Left ventricle myocardium inferior (tissue), 1 donor: Measurements from ENCODE around the gene PLP2. TPM values are rescaled to one million over a fixed set of nuclear protein-coding genes. Genes with fewer than 3 reads are reported as not detected.

ENCODE experiments used
- DNase-seq: peaks from one replicate; pipeline ENCODE4 v3.0.0-alpha.2; 2020
- H3K27ac ChIP-seq: fragments of 200-600 bp; replicated peaks from 2 replicates; pipeline ENCODE4 v1.8.0; 2021
- H3K27me3 ChIP-seq: fragments of 200-600 bp; 2 replicates; pipeline ENCODE4 v1.8.0; 2021; ENCODE audit warnings: low read depth
- H3K36me3 ChIP-seq: fragments of 200-600 bp; 2 replicates; pipeline ENCODE4 v1.8.0; 2021
- H3K4me1 ChIP-seq: fragments of 200-600 bp; 2 replicates; pipeline ENCODE4 v1.8.0; 2021
- H3K4me3 ChIP-seq: fragments of 200-600 bp; 2 replicates; pipeline ENCODE4 v1.8.0; 2021; ENCODE audit warnings: mild to moderate bottlenecking, moderate library complexity
- H3K9me3 ChIP-seq: fragments of 200-600 bp; replicated peaks from 2 replicates; pipeline ENCODE4 v1.8.0; 2021
- intact Hi-C: fragments of 100-400 bp; cut with micrococcal nuclease; formaldehyde crosslinking; loops from one replicate; pipeline ENCODE4 v1.11.0; 2022
- total RNA-seq: library from RNA; stranded (reverse); fragmentation: NEBNext Ultra II Directional; extraction: Animal tissue kit (Norgen Biotek cat#: 25700); gene quantifications from one replicate; pipeline ENCODE4 v1.2.1, GENCODE V29; 2021
- TF ChIP-seq, protein P1 (sequence below): fragments of 200-600 bp; IDR thresholded peaks from 2 replicates; pipeline ENCODE4 v1.8.0; 2021; ENCODE audit warnings: antibody characterized with exemption, mild to moderate bottlenecking, borderline replicate concordance
- donor health status: DM: no; HTN: yes; CAD: no; lungs with severe emphysema.

Gene PLP2
- total RNA-seq, 1 donor from 2014 or later, result 42.1 TPM

DNA sequence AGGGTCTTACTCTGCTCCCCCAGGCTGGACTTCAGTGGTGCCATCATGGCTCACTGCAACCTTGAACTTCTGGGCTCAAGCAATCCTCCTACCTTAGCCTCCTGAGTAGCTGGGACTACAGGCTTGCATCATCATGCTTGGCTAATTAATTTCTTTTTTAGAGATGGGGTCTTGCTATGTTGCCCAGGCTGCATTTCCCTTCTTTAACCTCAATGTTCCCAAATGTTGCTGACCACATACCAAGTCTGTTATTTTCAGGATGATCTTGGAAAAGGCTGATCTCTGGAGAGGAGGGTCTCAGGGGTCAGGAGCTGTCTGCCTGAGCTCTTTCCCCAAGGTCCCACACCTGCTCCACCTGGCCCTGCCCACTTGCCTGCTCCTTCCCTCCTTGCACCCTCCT is 48.4 kb downstream of the PLP2 start:
- H3K9me3 ChIP-seq, result no peaks in the 10 kb centered on the region
- no peaks in the 10 kb centered on the region for H3K27me3 ChIP-seq
- no peaks in the 10 kb centered on the region for H3K36me3 ChIP-seq
- no peak overlapping the region for H3K27ac ChIP-seq
- no peaks in the 10 kb centered on the region for H3K4me1 ChIP-seq
- no peak for DNase-seq
- intact Hi-C loops, result no loop called here
- H3K4me3 ChIP-seq, result no peak overlapping the region
- TF ChIP-seq, protein P1, sequence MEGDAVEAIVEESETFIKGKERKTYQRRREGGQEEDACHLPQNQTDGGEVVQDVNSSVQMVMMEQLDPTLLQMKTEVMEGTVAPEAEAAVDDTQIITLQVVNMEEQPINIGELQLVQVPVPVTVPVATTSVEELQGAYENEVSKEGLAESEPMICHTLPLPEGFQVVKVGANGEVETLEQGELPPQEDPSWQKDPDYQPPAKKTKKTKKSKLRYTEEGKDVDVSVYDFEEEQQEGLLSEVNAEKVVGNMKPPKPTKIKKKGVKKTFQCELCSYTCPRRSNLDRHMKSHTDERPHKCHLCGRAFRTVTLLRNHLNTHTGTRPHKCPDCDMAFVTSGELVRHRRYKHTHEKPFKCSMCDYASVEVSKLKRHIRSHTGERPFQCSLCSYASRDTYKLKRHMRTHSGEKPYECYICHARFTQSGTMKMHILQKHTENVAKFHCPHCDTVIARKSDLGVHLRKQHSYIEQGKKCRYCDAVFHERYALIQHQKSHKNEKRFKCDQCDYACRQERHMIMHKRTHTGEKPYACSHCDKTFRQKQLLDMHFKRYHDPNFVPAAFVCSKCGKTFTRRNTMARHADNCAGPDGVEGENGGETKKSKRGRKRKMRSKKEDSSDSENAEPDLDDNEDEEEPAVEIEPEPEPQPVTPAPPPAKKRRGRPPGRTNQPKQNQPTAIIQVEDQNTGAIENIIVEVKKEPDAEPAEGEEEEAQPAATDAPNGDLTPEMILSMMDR, result no peak

DNA sequence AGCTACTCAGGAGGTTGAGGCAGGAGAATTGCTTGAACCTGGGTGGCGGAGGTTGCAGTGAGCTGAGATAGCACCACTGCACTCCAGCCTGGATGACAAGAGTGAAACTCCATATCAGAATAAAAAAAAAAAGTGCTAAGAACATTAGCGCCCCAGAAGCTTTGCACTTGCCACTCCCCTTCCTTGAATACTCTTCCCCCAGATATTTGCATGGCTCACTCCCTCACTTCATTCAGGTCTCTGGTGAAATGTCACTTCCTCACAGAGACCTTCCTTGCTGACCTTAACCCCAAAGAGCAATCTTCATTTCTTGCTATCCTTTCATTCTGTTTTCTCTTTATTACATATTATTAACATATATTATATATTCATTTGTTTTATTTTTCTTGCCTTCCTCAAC is 50.2 kb downstream of the PLP2 start:
- no peaks in the 10 kb centered on the region for H3K9me3 ChIP-seq
- no peaks in the 10 kb centered on the region for H3K4me1 ChIP-seq
- no peak for DNase-seq
- intact Hi-C loops, result no loop called here
- no peak overlapping the region for H3K4me3 ChIP-seq
- H3K36me3 ChIP-seq, result no peaks in the 10 kb centered on the region
- no peaks in the 10 kb centered on the region for H3K27me3 ChIP-seq
- no peak overlapping the region for H3K27ac ChIP-seq
- TF ChIP-seq, protein P1, result no peak

Other genes starting within 250 kb of the PLP2 start
- 21.2 TPM for gene OTUD5, start 214.3 kb upstream of the PLP2 start, total RNA-seq
- gene KCND1, start 200.1 kb upstream of the PLP2 start, total RNA-seq, result 0.30 TPM
- gene GRIPAP1, start 169.6 kb upstream of the PLP2 start, total RNA-seq, result 20.7 TPM
- gene TFE3, start 128.5 kb upstream of the PLP2 start, total RNA-seq, result 19.2 TPM
- 1.6 TPM for gene CCDC120, start 112.9 kb upstream of the PLP2 start, total RNA-seq
- gene PRAF2, start 97.9 kb upstream of the PLP2 start, total RNA-seq, result 8.7 TPM
- gene WDR45, start 92.0 kb upstream of the PLP2 start, total RNA-seq, result 80.4 TPM
- gene GPKOW, start 48.2 kb upstream of the PLP2 start, total RNA-seq, result 18.1 TPM
- gene MAGIX, start 9.1 kb upstream of the PLP2 start, total RNA-seq, result 2.4 TPM
- 9.7 TPM for gene PRICKLE3, start 14.5 kb downstream of the PLP2 start, total RNA-seq
- gene SYP, start 28.3 kb downstream of the PLP2 start, total RNA-seq, result 1.6 TPM
- 0.08 TPM for gene CACNA1F, start 61.4 kb downstream of the PLP2 start, total RNA-seq
- gene CCDC22, start 63.6 kb downstream of the PLP2 start, total RNA-seq, result 10.6 TPM
- not detected for gene FOXP3, start 92.8 kb downstream of the PLP2 start, total RNA-seq
- gene PPP1R3F, start 97.9 kb downstream of the PLP2 start, total RNA-seq, result 25.3 TPM
- gene GAGE10, start 131.7 kb downstream of the PLP2 start, total RNA-seq, result not detected
- gene GAGE12J, start 150.1 kb downstream of the PLP2 start, total RNA-seq, result not detected
- gene GAGE13, start 159.7 kb downstream of the PLP2 start, total RNA-seq, result not detected